Urinary bladder (tissue), 4 donors: ENCODE data around the gene XAGE5. TPM values are rescaled to one million over a fixed set of nuclear protein-coding genes. Genes with fewer than 3 reads are reported as not detected.

Experiments used
- DNase-seq: peaks from one replicate; pipeline ENCODE4 v3.0.0-alpha.2; 2015; ENCODE audit errors: extremely low spot score
- H3K27ac ChIP-seq: one replicate; pipeline ENCODE4 v1.5.1; 2013; ENCODE audit warnings: low read depth, mild to moderate bottlenecking, moderate library complexity
- H3K36me3 ChIP-seq: one replicate; pipeline ENCODE4 v1.6.1; 2013; ENCODE audit warnings: mild to moderate bottlenecking, moderate library complexity; ENCODE audit not compliant: insufficient read depth
- H3K4me1 ChIP-seq: one replicate; pipeline ENCODE4 v1.6.1; 2013; ENCODE audit warnings: mild to moderate bottlenecking, moderate library complexity; ENCODE audit not compliant: insufficient read depth
- H3K4me3 ChIP-seq: one replicate; pipeline ENCODE4 v1.5.1; 2013; ENCODE audit warnings: low read depth, low read length
- WGBS: extraction: QIAGEN DNeasy Blood & Tissue Kit; methylation state at CpG from one replicate; pipeline ENCODE4 v1.1.7; 2013; 5-methylcytosine and 5-hydroxymethylcytosine counted together
- polyA plus RNA-seq: library from polyadenylated mRNA; stranded (reverse); fragments of 200-250 nt; gene quantifications from one replicate; pipeline ENCODE4 v1.2.3, GENCODE V29; 2013
- small RNA-seq: library from RNA; depleted of rRNA; stranded (forward); fragments of <200 nt; gene quantifications from one replicate; pipeline ENCODE3, GENCODE V24; 2014
- total RNA-seq: library from RNA; depleted of rRNA; stranded (reverse); fragments of >200 nt; gene quantifications from one replicate; pipeline ENCODE4 v1.2.3, GENCODE V29; 2014
- donor health status: healthy with polysubstance abuse.
- donor health status: healthy.

Gene XAGE5
- total and polyA plus RNA-seq, 2 donors = not detected

DNA sequence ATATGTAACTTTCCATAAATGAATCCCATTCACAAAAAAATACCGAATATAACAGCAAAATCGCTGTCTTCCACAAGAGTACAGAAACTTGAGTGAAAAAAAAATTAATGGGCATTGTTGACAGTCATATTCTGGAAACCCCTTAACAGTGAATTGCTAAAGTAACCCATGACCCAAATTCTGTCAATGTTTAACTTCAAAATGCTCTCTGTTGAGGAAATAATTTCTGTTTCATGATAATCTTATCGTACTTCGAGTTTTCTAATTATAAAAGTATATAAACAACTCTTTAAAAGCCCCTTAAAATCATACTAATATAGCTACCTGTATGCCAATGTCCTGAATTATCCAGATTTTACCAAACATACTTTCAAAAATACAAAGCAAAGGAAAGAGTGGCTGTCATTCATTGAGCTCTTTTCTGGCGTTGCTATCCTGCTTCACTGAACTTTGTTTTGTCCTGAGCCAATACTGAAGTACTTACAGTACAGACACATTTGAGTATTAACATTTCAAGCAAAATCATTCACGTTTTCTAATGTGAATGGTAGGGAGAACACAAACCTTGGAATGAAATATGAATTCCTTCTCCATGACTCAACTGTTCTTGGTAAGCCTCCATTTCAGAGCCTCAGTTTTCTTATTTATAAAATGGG lies 54.4 kb downstream of the XAGE5 start:
- 66% methylated on average over 6 of the region's 6 CpGs for WGBS
- no peak overlapping the region for H3K27ac ChIP-seq
- no peak overlapping the region for H3K4me3 ChIP-seq
- H3K36me3 ChIP-seq = no peaks in the 10 kb centered on the region
- no peaks in the 10 kb centered on the region for H3K4me1 ChIP-seq
- no peak for DNase-seq

Small RNA genes lying within 50 kb of the gene (small RNA-seq; reads per million reads assigned to genes)
- not detected for gene AC244505.6
- gene AC244505.7 = not detected

Other genes with a start within 250 kb of the XAGE5 start
- gene SSX7, start 156.4 kb upstream of the XAGE5 start, total RNA-seq = not detected
- gene SSX7, start 156.4 kb upstream of the XAGE5 start, polyA plus RNA-seq = not detected
- not detected for gene SSX2, start 104.1 kb upstream of the XAGE5 start, total RNA-seq
- not detected for gene SSX2, start 104.1 kb upstream of the XAGE5 start, polyA plus RNA-seq
- not detected for gene SSX2B, start 60.0 kb upstream of the XAGE5 start, total RNA-seq
- gene SSX2B, start 60.0 kb upstream of the XAGE5 start, polyA plus RNA-seq = not detected
- not detected for gene SPANXN5, start 13.9 kb upstream of the XAGE5 start, total RNA-seq
- not detected for gene SPANXN5, start 13.9 kb upstream of the XAGE5 start, polyA plus RNA-seq
- gene XAGE3, start 56.8 kb downstream of the XAGE5 start, total RNA-seq = not detected
- gene XAGE3, start 56.8 kb downstream of the XAGE5 start, polyA plus RNA-seq = not detected
- 13.5 TPM for gene FAM156B, start 86.0 kb downstream of the XAGE5 start, total RNA-seq
- 22.5 TPM for gene FAM156B, start 86.0 kb downstream of the XAGE5 start, polyA plus RNA-seq
- 19.7 TPM for gene FAM156A, start 147.2 kb downstream of the XAGE5 start, total RNA-seq
- gene FAM156A, start 147.2 kb downstream of the XAGE5 start, polyA plus RNA-seq = 22.5 TPM
- gene GPR173, start 237.5 kb downstream of the XAGE5 start, total RNA-seq = 5.6 TPM
- 1.5 TPM for gene GPR173, start 237.5 kb downstream of the XAGE5 start, polyA plus RNA-seq